ENCODE results near the gene MYH7. TPM values are rescaled to one million over a fixed set of nuclear protein-coding genes. Genes with fewer than 3 reads are reported as not detected.
"Not testable (repeated sequence)": the region's sequence is repeated elsewhere in the genome, so short reads cannot be mapped to it uniquely, and the experiment has no call there.

MYH7 gene
- total RNA-seq, 1 experiment from 2014 or later, result not detected

- Histone ChIP-seq H3K36me3 (ENCODE audit: insufficient read depth, low read length, poor library complexity, severe bottlenecking) (no peaks in the 10 kb centered on the region), H3K27me3 (replicated peaks; ENCODE audit: insufficient read depth, low read depth, low read length, poor library complexity) (peaks cover 9% of the 10 kb centered on the region), H3K27ac (ENCODE audit: low read depth, low read length, poor library complexity, severe bottlenecking) (no peak overlapping the region), H3K9me3 (ENCODE audit: low read depth, low read length, poor library complexity, severe bottlenecking) (no peaks in the 10 kb centered on the region), H3K4me1 (ENCODE audit: insufficient read depth, low read length, poor library complexity, severe bottlenecking) (no peaks in the 10 kb centered on the region), H3K4me3 (ENCODE audit: low read depth, low read length, poor library complexity, severe bottlenecking) (no peak overlapping the region)
- DNase-seq (ENCODE audit: low spot score), result no peak
- intact Hi-C loops (cut with micrococcal nuclease; ENCODE audit: unreplicated experiment), result no loop called here
- ChIA-PET CTCF (interaction anchor here (0.5 kb wide), 1 partner anchor 93 kb away, joined by 7 read pairs; no protein-coding TSS in a partner anchor), POLR2A (ENCODE audit: low non-redundant PET) (no interaction called here)
- TF ChIP-seq CTCF (conservative IDR thresholded peaks at IDR 0.05; ENCODE audit: low read depth, low read length), result no peak
- TF ChIP-seq EZH2 (IDR thresholded peaks at IDR 0.05; ENCODE audit: borderline replicate concordance, low read depth, low read length, poor library complexity, severe bottlenecking), result no peak
- no TSS peak for BruUV-seq (replicated peaks)
These were observed 48.5 kb downstream of the MYH7 start for GRCh38 chr14:23386999-23387398.

- DNase-seq (ENCODE audit: low spot score); H3K4me3 ChIP-seq (ENCODE audit: low read depth, low read length, poor library complexity, severe bottlenecking); H3K27me3 ChIP-seq (replicated peaks; ENCODE audit: insufficient read depth, low read depth, low read length, poor library complexity); BruUV-seq (replicated peaks); H3K27ac ChIP-seq (ENCODE audit: low read depth, low read length, poor library complexity, severe bottlenecking); H3K4me1 ChIP-seq (ENCODE audit: insufficient read depth, low read length, poor library complexity, severe bottlenecking); intact Hi-C loops (cut with micrococcal nuclease; ENCODE audit: unreplicated experiment); H3K36me3 ChIP-seq (ENCODE audit: insufficient read depth, low read length, poor library complexity, severe bottlenecking); POLR2A ChIA-PET (ENCODE audit: low non-redundant PET); CTCF ChIA-PET; H3K9me3 ChIP-seq (ENCODE audit: low read depth, low read length, poor library complexity, severe bottlenecking): not testable (repeated sequence)
These were observed 49.2 kb downstream of the MYH7 start for GRCh38 chr14:23386266-23386657.

- no peak overlapping the region for H3K27ac ChIP-seq (ENCODE audit: low read depth, low read length, poor library complexity, severe bottlenecking)
- H3K36me3 ChIP-seq (ENCODE audit: insufficient read depth, low read length, poor library complexity, severe bottlenecking), result no peaks in the 10 kb centered on the region
- no peaks in the 10 kb centered on the region for H3K4me1 ChIP-seq (ENCODE audit: insufficient read depth, low read length, poor library complexity, severe bottlenecking)
- no peaks in the 10 kb centered on the region for H3K9me3 ChIP-seq (ENCODE audit: low read depth, low read length, poor library complexity, severe bottlenecking)
- POLR2A ChIA-PET (ENCODE audit: low non-redundant PET), result no interaction called here
- no TSS peak for BruUV-seq (replicated peaks)
- intact Hi-C loops (cut with micrococcal nuclease; ENCODE audit: unreplicated experiment), result no loop called here
- peaks cover under 1% of the 10 kb centered on the region for H3K27me3 ChIP-seq (replicated peaks; ENCODE audit: insufficient read depth, low read depth, low read length, poor library complexity)
- H3K4me3 ChIP-seq (ENCODE audit: low read depth, low read length, poor library complexity, severe bottlenecking), result no peak overlapping the region
- no peak for DNase-seq (ENCODE audit: low spot score)
- CTCF ChIA-PET, result no interaction called here
- TF ChIP-seq EZH2 (IDR thresholded peaks at IDR 0.05; ENCODE audit: borderline replicate concordance, low read depth, low read length, poor library complexity, severe bottlenecking), result no peak
- TF ChIP-seq CTCF (conservative IDR thresholded peaks at IDR 0.05; ENCODE audit: low read depth, low read length), result no peak
These were observed 49.7 kb downstream of the MYH7 start for GRCh38 chr14:23385642-23386265.

GRCh38 chr14:23385244-23385641 lies 50.2 kb downstream of the MYH7 start:
- intact Hi-C loops (cut with micrococcal nuclease; ENCODE audit: unreplicated experiment), result no loop called here
- no peaks in the 10 kb centered on the region for H3K9me3 ChIP-seq (ENCODE audit: low read depth, low read length, poor library complexity, severe bottlenecking)
- POLR2A ChIA-PET (ENCODE audit: low non-redundant PET), result no interaction called here

More at GRCh38 chr14:23385244-23385641, 50.2 kb downstream of the MYH7 start:
- no peaks in the 10 kb centered on the region for H3K4me1 ChIP-seq (ENCODE audit: insufficient read depth, low read length, poor library complexity, severe bottlenecking)
- no peaks in the 10 kb centered on the region for H3K27me3 ChIP-seq (replicated peaks; ENCODE audit: insufficient read depth, low read depth, low read length, poor library complexity)
- no TSS peak for BruUV-seq (replicated peaks)
- no peak overlapping the region for H3K27ac ChIP-seq (ENCODE audit: low read depth, low read length, poor library complexity, severe bottlenecking)
- CTCF ChIA-PET, result no interaction called here
- DNase-seq (ENCODE audit: low spot score), result no peak
- H3K36me3 ChIP-seq (ENCODE audit: insufficient read depth, low read length, poor library complexity, severe bottlenecking), result no peaks in the 10 kb centered on the region
- no peak overlapping the region for H3K4me3 ChIP-seq (ENCODE audit: low read depth, low read length, poor library complexity, severe bottlenecking)
- TF ChIP-seq CTCF (conservative IDR thresholded peaks at IDR 0.05; ENCODE audit: low read depth, low read length) (no peak), EZH2 (IDR thresholded peaks at IDR 0.05; ENCODE audit: borderline replicate concordance, low read depth, low read length, poor library complexity, severe bottlenecking) (no peak)
